CD4-positive, alpha-beta memory T cell (primary cell): Measurements from ENCODE around the gene TRIM4. TPM values are rescaled to one million over a fixed set of nuclear protein-coding genes. Genes with fewer than 3 reads are reported as not detected.
"Not testable (repeated sequence)": the region's sequence is repeated elsewhere in the genome, so short reads cannot be mapped to it uniquely, and the experiment has no call there.

ENCODE experiments used
- CTCF ChIA-PET: fragments of 350-600 bp; sonication (Branson Sonifier 250); formaldehyde crosslinking; loops from one replicate; lab custom pipeline; 2021; ENCODE audit warnings: inconsistent platforms; ENCODE audit not compliant: partially characterized antibody; lab: Charles Lee
- POLR2A ChIA-PET: fragments of 350-600 bp; sonication (Branson Sonifier 250); formaldehyde crosslinking; loops from one replicate; lab custom pipeline; 2021; ENCODE audit not compliant: partially characterized antibody; lab: Charles Lee
- DNase-seq, 5 donors: peaks; one replicate each; pipeline versions ENCODE4 v3.0.0 to v3.0.0-alpha.2; 2020 to 2022; ENCODE audit warnings: mixed read lengths in 1 of 5
- H3K27ac ChIP-seq: one replicate; pipeline ENCODE4 v1.7.0; 2013; ENCODE audit warnings: low read depth, low read length
- H3K27me3 ChIP-seq: 2 replicates; pipeline ENCODE4 v1.7.0; 2013; ENCODE audit warnings: mild to moderate bottlenecking, low read length, moderate library complexity; ENCODE audit not compliant: insufficient read depth
- H3K36me3 ChIP-seq: 2 replicates; pipeline ENCODE4 v1.7.0; 2013; ENCODE audit warnings: mild to moderate bottlenecking, low read length, moderate library complexity; ENCODE audit not compliant: insufficient read depth
- H3K4me1 ChIP-seq: 2 replicates; pipeline ENCODE4 v1.7.0; 2013; ENCODE audit warnings: mild to moderate bottlenecking, low read length, moderate library complexity; ENCODE audit not compliant: insufficient read depth
- H3K4me3 ChIP-seq, 2 donors: one replicate each; pipeline ENCODE4 v1.7.0; 2013; ENCODE audit warnings: low read length in 2 of 2, mild to moderate bottlenecking in 1 of 2
- H3K9me3 ChIP-seq, 2 donors: one replicate each; pipeline ENCODE4 v1.7.0; 2013; ENCODE audit warnings: low read length in 2 of 2, control low read depth in 1 of 2; ENCODE audit not compliant: control insufficient read depth in 1 of 2
- H3K27ac Mint-ChIP-seq, 7 donors: one replicate each; pipeline ENCODE4 v1.8.0; 2020 to 2021; ENCODE audit warnings: mixed read lengths in 7 of 7, mild to moderate bottlenecking in 6 of 7, inconsistent platforms in 3 of 7, moderate library complexity in 3 of 7
- H3K27me3 Mint-ChIP-seq, 2 donors: one replicate each; pipeline ENCODE4 v1.8.0; 2020 to 2021; ENCODE audit warnings: mixed read lengths in 2 of 2
- H3K36me3 Mint-ChIP-seq, 2 donors: one replicate each; pipeline ENCODE4 v1.8.0; 2020 to 2021; ENCODE audit warnings: mixed read lengths in 2 of 2, inconsistent platforms in 1 of 2, mild to moderate bottlenecking in 1 of 2
- H3K4me1 Mint-ChIP-seq, 4 donors: one replicate each; pipeline ENCODE4 v1.8.0; 2020 to 2021; ENCODE audit warnings: mixed read lengths in 4 of 4, mild to moderate bottlenecking in 1 of 4
- H3K4me3 Mint-ChIP-seq, 8 donors: one replicate each; pipeline ENCODE4 v1.8.0; 2020 to 2021; ENCODE audit warnings: mixed read lengths in 8 of 8, mild to moderate bottlenecking in 7 of 8, moderate library complexity in 6 of 8, inconsistent platforms in 3 of 8
- H3K9me3 Mint-ChIP-seq, 8 donors: one replicate each; pipeline ENCODE4 v1.8.0; 2020 to 2021; ENCODE audit warnings: mixed read lengths in 8 of 8, mild to moderate bottlenecking in 5 of 8, inconsistent platforms in 3 of 8, moderate library complexity in 1 of 8
- intact Hi-C: fragments of 100-400 bp; cut with micrococcal nuclease; formaldehyde crosslinking; loops from one replicate; pipeline ENCODE4 v1.15.1; 2023
- polyA plus RNA-seq, 2 donors: library from polyadenylated mRNA; unstranded; fragments of 300-500 nt; fragmentation: Illumina TruSeq; gene quantifications; one replicate each; pipeline ENCODE4 v1.2.3, GENCODE V29; 2021
- total RNA-seq, 2 experiments: library from RNA; stranded (reverse); gene quantifications; one replicate each; pipeline ENCODE4 v1.2.3, GENCODE V29; 2021

TRIM4 gene
- total and polyA plus RNA-seq, 4 experiments from 2014 or later = 18.2 to 69.7 (median 48.9) TPM

DNA sequence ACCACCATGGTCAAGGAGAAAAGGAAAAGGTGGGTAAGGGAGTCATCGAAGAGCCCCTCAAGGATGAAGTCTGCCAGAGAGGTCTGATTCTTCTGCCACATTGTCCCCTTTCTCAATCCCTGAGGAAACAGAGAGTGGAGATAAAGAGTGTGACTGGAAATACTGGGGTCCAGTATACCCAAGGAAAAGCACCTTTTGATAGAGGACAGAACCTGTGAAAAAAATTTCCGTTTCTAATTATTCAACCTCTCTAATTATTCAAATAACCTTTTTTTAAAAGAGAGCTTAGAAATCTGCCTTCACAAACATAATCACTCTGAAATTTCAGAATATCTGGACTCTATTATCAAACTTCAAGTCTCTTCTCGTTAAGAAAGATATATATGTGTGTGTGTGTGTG, 42.4 kb downstream of the TRIM4 start, which contains the start of gene OR2AE1:
OR2AE1 (minus strand) TSS at position 101 of the 400 bp plus-strand sequence; CDS start at position 101, 0 bp downstream.
- ChIA-PET POLR2A (no interaction called here), CTCF (interaction anchor here (0.7 kb wide), 1 partner anchor 31 kb away, joined by 5 read pairs; no protein-coding TSS in a partner anchor)
- intact Hi-C loops = no loop called here
- Histone ChIP-seq H3K27me3 (no peaks in the 10 kb centered on the region), H3K4me3 (no peak within 1 kb of the TSS), H3K36me3 (no peaks in the 10 kb centered on the region), H3K4me1 (no peaks in the 10 kb centered on the region), H3K9me3 (no peaks in the 10 kb centered on the region), H3K27ac (no peak within 1 kb of the TSS)
- Mint-ChIP-seq H3K4me1 (peaks cover 0 to 4% (median 0%) of the 10 kb centered on the region in 4 donors), H3K36me3 (peaks cover 0 to 10% of the 10 kb centered on the region in 2 donors), H3K27ac (peak within 1 kb of the TSS in 2 of 7 donors; percentile 2 to 68), H3K27me3 (no peaks in the 10 kb centered on the region), H3K9me3 (no peaks in the 10 kb centered on the region), H3K4me3 (no peak within 1 kb of the TSS)
- no peak for DNase-seq

DNA sequence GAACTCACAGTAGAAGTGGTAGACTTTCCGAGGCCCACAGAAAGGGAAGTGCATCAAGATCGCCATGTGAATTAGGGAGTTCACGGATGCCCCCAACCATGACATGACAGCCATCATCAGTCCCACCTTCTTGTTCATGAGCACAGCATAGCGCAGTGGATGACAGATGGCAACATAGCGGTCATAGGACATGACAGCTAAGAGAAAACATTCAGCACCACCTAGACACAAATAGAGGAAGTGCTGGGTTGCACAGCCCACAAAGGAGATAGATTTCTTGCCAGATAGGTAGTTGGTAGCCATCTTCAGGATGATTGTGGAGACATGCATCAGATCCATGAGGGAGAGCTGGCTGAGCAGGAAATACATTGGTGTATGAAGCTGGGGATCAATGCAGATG, 42.8 kb downstream of the TRIM4 start:
- H3K27ac ChIP-seq = no peak overlapping the region
- H3K4me1 ChIP-seq = no peaks in the 10 kb centered on the region
- DNase-seq = no peak
- H3K9me3 ChIP-seq = no peaks in the 10 kb centered on the region
- Mint-ChIP-seq H3K27ac (peak overlapping the region in 1 of 7 donors; percentile 2), H3K9me3 (no peaks in the 10 kb centered on the region), H3K4me1 (peaks cover 0 to 4% (median 0%) of the 10 kb centered on the region in 4 donors), H3K36me3 (peaks cover 0 to 10% of the 10 kb centered on the region in 2 donors), H3K4me3 (no peak overlapping the region), H3K27me3 (no peaks in the 10 kb centered on the region)
- intact Hi-C loops = no loop called here
- H3K36me3 ChIP-seq = no peaks in the 10 kb centered on the region
- H3K27me3 ChIP-seq = no peaks in the 10 kb centered on the region
- H3K4me3 ChIP-seq = no peak overlapping the region
- ChIA-PET POLR2A (no interaction called here), CTCF (no interaction called here)

DNA sequence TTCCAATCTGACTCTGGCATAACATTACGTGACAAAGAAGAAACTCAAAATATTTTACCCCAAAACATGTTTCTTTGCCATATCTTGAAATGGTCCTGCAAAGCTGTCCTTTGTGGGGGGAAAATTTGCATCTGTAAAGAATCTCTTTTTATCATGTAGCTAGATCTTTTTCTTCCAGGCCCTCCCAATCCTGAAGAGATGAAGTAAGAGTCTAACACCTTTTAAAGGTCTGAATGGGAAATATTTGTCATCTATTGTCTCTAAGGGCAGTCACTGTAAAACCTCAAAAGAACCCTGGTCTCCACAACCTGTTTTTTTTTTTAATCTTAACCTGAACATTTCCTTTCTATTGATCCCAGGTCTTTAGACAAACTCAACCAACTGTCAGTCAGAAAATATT, 51.1 kb downstream of the TRIM4 start:
- DNase-seq = no peak
- no peak overlapping the region for H3K4me3 Mint-ChIP-seq
- peaks cover 11% of the 10 kb centered on the region in 2 donors for H3K27me3 Mint-ChIP-seq
- intact Hi-C loops = no loop called here
- Histone ChIP-seq H3K36me3 (no peaks in the 10 kb centered on the region), H3K9me3 (no peaks in the 10 kb centered on the region), H3K4me3 (no peak overlapping the region), H3K4me1 (no peaks in the 10 kb centered on the region), H3K27ac (no peak overlapping the region), H3K27me3 (no peaks in the 10 kb centered on the region)
- POLR2A ChIA-PET = no interaction called here
- no peaks in the 10 kb centered on the region for H3K36me3 Mint-ChIP-seq
- H3K9me3 Mint-ChIP-seq = peaks cover 0 to 6% (median 0%) of the 10 kb centered on the region in 8 donors
- no peaks in the 10 kb centered on the region for H3K4me1 Mint-ChIP-seq
- CTCF ChIA-PET = no interaction called here
- no peak overlapping the region for H3K27ac Mint-ChIP-seq

DNA sequence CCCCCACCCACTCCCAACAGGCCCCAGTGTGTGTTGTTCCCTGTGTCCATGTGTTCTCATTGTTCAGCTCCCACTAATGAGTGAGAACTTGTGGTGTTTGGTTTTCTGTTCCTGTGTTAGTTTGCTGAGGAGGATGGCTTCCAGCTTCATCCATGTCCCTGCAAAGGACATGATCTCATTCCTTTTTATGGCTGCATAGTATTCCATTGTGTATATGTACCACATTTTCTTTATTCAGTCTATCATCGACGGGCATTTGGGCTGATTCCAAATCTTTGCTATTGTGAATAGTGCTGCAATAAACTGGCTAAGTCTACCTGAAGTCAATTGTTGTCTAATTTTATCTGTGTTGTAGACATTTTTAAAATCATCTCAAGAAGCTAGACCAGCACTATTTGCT, 51.9 kb downstream of the TRIM4 start:
- H3K27ac ChIP-seq, H3K27ac Mint-ChIP-seq, POLR2A ChIA-PET, H3K27me3 ChIP-seq, H3K4me3 Mint-ChIP-seq, DNase-seq, H3K36me3 ChIP-seq, H3K4me1 Mint-ChIP-seq, H3K36me3 Mint-ChIP-seq, H3K4me1 ChIP-seq, H3K9me3 ChIP-seq, H3K4me3 ChIP-seq, CTCF ChIA-PET, intact Hi-C loops, H3K9me3 Mint-ChIP-seq: not testable (repeated sequence)
- H3K27me3 Mint-ChIP-seq = peaks cover 11% of the 10 kb centered on the region in 2 donors

DNA sequence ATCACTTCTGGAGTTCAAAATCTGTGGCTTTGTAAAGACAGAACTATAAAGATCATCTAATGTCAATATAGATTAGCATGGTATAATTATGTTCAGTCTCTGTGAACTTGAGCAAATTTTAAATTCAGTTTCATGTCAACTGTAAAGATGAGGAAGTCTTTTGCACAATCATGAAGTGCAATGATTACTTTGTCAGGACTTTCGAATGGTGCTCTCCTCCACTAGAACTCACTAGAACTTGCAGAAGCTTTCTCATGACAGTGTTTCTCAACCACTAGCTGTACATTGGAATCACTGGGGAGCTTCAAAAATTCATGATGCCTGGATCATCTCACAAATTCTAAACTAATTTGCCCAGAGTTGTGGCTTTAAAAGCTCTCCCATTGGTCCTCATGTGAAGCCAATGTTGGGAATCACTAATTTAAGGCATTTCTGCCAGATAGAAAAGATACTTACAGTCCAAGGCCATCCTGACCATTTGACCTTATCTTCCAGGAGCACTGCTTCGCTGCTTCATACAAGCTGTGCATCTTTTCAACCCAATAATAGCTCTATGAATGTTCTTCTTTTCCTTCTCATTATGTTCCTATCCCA, 55.4 kb downstream of the TRIM4 start:
- H3K9me3 Mint-ChIP-seq = peaks cover 0 to 6% (median 0%) of the 10 kb centered on the region in 8 donors
- H3K4me1 ChIP-seq = no peaks in the 10 kb centered on the region
- ChIA-PET POLR2A (no interaction called here), CTCF (interaction anchor here (0.8 kb wide), 1 partner anchor 10 kb away, joined by 3 read pairs; no protein-coding TSS in a partner anchor)
- H3K36me3 ChIP-seq = no peaks in the 10 kb centered on the region
- H3K27ac ChIP-seq = no peak overlapping the region
- H3K27ac Mint-ChIP-seq = peak overlapping the region in 1 of 7 donors; percentile 9
- peaks cover 4% of the 10 kb centered on the region for H3K27me3 ChIP-seq
- DNase-seq = no peak
- peaks cover 15 to 20% of the 10 kb centered on the region in 2 donors for H3K27me3 Mint-ChIP-seq
- no peaks in the 10 kb centered on the region for H3K36me3 Mint-ChIP-seq
- no peak overlapping the region for H3K4me3 ChIP-seq
- no peaks in the 10 kb centered on the region for H3K9me3 ChIP-seq
- H3K4me3 Mint-ChIP-seq = no peak overlapping the region
- intact Hi-C loops = no loop called here
- no peaks in the 10 kb centered on the region for H3K4me1 Mint-ChIP-seq

DNA sequence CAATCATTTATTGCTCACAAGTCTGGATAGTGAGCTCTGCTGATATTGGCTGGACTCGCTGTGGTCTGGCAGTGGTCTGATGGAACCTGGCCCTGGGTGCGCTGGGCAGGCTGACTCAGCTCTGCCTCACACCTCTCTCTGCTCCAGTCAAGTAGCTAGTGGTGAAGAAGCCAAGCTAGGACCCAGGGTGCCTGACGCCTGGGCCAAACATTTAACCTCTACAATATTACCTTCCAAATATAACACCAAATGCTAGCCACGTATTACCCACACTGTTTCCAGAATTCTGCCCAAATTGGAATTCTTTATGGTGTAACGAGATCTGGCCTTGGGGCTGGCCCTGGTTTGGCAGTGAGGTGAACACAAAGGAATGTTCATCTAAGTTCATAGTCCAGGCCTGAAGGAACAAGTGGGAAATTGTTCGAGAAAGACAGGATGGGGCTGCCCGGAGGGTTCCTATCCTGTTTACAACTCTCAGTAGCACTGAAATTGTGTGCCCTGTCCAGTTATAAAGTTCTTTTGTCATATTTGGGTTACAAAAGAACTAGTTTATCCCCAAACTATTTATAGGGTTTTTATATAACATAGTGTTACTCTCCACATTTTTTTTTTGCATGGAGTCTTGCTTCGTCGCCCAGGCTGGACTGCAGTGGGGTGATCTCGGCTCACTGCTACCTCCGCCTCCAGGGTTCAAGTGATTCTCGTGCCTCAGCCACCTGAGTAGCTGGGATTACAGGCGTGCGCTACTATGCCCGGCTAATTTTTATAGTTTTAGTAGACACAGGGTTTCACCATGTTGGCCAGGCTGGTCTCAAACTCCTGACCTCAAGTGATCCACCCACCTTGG, 58.8 kb downstream of the TRIM4 start:
- POLR2A ChIA-PET = no interaction called here
- H3K4me3 Mint-ChIP-seq = no peak overlapping the region

DNA sequence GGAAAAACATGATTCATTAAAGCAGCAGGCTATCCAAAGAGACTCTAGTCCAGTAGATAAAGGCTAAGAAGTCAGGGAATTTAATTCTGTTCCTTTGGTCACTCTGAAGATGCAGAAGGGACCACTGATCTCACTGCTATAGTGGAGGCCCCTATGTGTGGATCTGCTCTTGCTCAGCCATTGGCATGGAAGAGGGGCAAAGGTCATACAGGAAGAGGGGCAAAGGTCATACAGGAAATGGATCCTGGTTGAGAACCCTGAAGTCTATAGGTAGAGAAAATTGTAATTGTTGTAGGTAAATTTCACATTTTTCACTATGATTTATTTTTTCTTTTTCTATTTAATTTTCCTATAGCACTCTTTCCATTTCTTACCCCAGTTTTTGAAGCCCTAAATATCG, 64.1 kb downstream of the TRIM4 start:
- no peak for DNase-seq
- Histone ChIP-seq H3K36me3 (no peaks in the 10 kb centered on the region), H3K4me1 (no peaks in the 10 kb centered on the region), H3K27ac (no peak overlapping the region), H3K9me3 (no peaks in the 10 kb centered on the region), H3K27me3 (peaks cover 4% of the 10 kb centered on the region), H3K4me3 (no peak overlapping the region)
- intact Hi-C loops = no loop called here
- POLR2A ChIA-PET = no interaction called here
- Mint-ChIP-seq H3K9me3 (no peaks in the 10 kb centered on the region), H3K27ac (no peak overlapping the region), H3K4me1 (no peaks in the 10 kb centered on the region), H3K4me3 (no peak overlapping the region), H3K36me3 (no peaks in the 10 kb centered on the region), H3K27me3 (peaks cover 12 to 20% of the 10 kb centered on the region in 2 donors)
- CTCF ChIA-PET = no interaction called here

More for the DNA sequence above, 58.8 kb downstream of the TRIM4 start:
- Histone ChIP-seq H3K4me3 (no peak overlapping the region), H3K36me3 (no peaks in the 10 kb centered on the region), H3K9me3 (no peaks in the 10 kb centered on the region), H3K27ac (no peak overlapping the region), H3K27me3 (peaks cover 4% of the 10 kb centered on the region), H3K4me1 (no peaks in the 10 kb centered on the region)
- H3K27me3 Mint-ChIP-seq = peaks cover 14 to 16% of the 10 kb centered on the region in 2 donors
- intact Hi-C loops = no loop called here
- H3K27ac Mint-ChIP-seq = no peak overlapping the region
- H3K4me1 Mint-ChIP-seq = no peaks in the 10 kb centered on the region
- H3K9me3 Mint-ChIP-seq = no peaks in the 10 kb centered on the region
- CTCF ChIA-PET = no interaction called here
- DNase-seq = no peak
- H3K36me3 Mint-ChIP-seq = no peaks in the 10 kb centered on the region
